ENCODE results near the gene DOCK7. TPM values are rescaled to one million over a fixed set of nuclear protein-coding genes. Genes with fewer than 3 reads are reported as not detected.
"Not testable (repeated sequence)": the region's sequence is repeated elsewhere in the genome, so short reads cannot be mapped to it uniquely, and the experiment has no call there.

Gene DOCK7, protein sequence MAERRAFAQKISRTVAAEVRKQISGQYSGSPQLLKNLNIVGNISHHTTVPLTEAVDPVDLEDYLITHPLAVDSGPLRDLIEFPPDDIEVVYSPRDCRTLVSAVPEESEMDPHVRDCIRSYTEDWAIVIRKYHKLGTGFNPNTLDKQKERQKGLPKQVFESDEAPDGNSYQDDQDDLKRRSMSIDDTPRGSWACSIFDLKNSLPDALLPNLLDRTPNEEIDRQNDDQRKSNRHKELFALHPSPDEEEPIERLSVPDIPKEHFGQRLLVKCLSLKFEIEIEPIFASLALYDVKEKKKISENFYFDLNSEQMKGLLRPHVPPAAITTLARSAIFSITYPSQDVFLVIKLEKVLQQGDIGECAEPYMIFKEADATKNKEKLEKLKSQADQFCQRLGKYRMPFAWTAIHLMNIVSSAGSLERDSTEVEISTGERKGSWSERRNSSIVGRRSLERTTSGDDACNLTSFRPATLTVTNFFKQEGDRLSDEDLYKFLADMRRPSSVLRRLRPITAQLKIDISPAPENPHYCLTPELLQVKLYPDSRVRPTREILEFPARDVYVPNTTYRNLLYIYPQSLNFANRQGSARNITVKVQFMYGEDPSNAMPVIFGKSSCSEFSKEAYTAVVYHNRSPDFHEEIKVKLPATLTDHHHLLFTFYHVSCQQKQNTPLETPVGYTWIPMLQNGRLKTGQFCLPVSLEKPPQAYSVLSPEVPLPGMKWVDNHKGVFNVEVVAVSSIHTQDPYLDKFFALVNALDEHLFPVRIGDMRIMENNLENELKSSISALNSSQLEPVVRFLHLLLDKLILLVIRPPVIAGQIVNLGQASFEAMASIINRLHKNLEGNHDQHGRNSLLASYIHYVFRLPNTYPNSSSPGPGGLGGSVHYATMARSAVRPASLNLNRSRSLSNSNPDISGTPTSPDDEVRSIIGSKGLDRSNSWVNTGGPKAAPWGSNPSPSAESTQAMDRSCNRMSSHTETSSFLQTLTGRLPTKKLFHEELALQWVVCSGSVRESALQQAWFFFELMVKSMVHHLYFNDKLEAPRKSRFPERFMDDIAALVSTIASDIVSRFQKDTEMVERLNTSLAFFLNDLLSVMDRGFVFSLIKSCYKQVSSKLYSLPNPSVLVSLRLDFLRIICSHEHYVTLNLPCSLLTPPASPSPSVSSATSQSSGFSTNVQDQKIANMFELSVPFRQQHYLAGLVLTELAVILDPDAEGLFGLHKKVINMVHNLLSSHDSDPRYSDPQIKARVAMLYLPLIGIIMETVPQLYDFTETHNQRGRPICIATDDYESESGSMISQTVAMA (N-terminal part only)
- 33.6 and 36.9 TPM in 2 replicates for polyA plus RNA-seq (2014; cell fraction: cytosol; rRNA removed)
- polyA plus RNA-seq (2014; cell fraction: nucleus; rRNA removed), result 32.0 and 39.3 TPM in 2 replicates

DNA sequence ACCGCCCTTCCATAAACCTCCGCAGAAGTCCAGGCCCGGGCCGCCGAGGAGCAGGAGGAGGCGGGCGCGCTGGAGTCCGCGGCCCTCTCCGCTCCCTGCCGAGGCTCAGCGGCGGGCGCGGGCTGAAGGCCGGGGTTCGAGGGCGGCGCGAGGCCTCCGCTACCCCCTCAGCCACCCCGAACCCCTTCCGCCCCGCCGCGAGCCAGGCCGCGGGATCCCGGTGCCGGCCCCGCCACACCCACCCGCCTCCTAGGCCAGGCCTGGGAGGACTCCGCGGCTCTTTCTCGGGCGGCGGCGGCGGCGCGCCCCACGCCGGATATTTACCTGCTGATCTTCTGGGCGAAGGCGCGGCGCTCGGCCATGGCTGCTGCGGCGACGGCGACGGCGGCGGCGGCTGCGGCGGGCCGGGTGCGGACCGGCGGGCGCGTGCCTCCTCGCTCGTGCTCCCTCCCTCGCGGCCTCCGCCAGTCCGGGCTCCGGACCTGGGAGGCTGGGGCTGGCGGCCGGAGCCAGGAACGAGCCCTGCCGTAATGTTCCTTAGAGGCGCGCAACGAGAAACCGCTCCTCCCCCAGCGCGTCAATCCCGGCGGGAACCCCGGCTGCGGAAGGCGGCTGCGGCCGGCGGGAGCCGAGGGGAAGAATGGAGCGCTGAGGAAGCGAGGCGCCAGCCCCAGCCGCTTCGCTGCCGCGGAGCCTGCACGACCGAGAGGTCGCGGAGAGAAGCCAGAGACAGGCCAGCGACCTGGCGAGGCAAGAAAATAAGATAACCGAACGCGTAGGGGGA, at the start of gene DOCK7:
Gene DOCK7, minus strand, starts transcription at position 484 of the 784 bp plus-strand sequence. Its CDS starts 122 bp downstream, at position 362.
- peak; percentile 75 for DNase-seq (ENCODE audit: low spot score)

DNA sequence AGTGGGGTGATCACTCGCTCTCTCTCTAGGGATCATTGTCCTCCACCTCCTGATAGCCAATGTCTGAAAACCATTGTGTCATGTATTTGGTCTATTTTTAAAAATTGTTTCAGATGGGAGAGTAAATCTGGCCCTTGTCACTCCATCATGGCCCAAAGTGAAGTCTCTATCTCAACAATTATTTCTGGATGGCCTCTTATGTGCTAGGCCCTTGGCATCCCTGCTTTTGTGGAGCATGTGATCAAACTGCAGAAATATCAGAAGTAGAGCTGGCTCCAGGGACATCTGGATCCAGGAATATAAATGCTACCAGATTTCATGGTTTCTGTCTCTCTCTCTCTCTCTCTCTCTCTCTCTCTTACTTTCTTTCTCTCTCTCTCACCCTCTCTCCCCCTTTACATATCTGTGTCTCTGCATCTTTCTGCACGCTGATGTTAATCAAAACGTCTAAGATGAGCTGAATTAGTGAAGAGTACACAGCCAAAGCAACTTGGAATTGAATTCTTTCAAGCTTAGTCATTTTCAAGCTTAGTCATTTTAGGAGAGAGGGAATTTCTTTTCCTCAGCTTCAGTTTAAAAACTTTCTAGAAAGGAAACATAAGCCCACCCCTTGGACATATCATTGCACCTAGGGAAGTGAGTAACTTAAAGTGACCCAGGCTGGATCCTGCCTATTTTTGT, 47.4 kb upstream of the DOCK7 start:
- no peak for DNase-seq (ENCODE audit: low spot score)

DNA sequence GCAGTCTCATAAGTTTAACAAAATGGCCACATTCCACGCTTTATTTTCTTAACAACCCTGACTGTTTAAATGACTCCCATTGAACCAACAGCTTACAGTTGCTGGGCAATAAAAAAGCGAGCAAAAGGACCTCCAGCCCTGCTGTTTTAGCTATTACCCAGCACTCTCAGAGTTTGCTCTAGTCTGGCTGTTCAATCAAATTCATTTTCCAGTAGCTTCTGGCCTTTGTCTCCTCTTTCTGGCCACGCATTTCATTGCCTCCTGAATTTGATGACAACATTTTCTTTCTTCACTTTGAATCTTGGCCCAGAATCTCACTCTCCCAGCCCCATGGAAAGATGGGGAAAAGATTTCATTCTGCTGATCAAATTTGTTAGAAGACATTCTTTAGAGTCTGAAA, 44.1 kb upstream of the DOCK7 start:
- no peak for DNase-seq (ENCODE audit: low spot score)

DNA sequence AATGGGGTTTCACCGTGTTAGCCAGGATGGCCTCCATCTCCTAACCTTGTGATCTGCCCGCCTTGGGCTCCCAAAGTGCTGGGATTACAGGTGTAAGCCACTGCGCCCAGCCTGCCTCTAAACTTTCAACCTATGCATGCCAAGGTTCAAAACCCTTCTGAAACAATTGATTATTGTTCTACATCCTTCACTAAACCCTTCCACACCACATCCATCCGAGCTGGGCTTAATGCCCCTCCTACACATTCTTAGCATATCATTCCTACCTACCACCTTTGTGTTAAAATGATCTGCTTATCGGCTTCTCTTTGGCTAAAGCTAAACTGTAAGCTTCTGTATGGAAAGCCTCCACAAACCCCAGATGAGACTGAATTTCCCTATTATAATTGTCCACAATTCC, 40.8 kb upstream of the DOCK7 start:
- DNase-seq (ENCODE audit: low spot score), result no peak

DNA sequence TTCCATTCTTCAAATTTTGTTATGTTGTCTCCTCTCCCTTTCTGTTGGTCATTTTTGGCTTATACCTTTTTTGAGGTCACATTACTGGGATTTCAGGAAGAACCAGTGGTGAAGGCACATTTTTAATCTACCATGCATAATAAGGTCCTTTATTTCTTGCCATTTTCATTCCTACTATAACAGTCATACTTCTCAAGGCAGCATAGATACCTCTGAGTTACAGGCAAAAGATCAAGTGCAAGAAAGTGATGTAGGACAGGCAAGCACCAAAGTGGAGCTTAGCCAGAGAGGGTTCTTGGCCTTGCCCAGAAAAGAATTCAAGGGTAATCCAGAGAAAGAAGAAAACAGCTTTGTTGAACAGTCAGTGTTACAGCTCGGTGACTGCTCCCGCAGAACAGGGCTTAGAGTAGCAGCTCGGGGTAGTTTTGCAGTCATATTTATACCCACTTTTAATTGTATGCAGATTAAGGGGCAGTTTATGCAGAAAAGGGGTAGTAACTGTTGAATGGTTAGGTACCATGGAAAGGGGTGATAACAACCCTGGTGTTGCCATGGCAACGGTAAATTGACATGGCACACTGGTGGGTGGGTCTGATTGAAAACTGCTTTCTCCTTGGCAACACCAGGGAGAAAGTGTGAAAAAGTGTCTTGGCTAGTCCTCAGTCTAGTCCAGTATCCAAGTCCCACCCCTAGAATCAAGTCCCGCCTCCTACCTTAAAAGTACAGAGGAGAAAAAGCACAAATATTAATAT, 39.6 kb upstream of the DOCK7 start:
- DNase-seq (ENCODE audit: low spot score), result no peak

DNA sequence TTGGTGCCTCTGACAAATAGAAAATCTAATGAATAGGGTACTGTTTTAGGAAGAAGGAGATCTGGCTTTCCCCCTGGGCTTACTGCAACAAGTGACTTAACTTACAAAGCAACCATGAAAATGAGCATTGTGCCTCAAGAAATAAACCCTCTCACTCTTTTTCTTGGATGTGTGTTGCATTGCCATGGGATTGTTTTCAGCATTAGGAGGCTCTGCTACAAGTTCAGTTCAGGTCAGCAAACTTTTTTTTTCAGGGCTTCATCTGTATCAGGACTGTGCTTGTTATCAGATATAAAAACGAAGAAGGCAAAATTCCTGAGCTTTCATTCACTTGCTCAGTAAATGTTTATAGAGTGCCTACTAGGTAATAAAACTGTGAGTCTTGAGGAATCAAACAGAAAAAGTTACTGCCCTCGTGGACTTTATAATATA, 37.8 kb upstream of the DOCK7 start:
- DNase-seq (ENCODE audit: low spot score), result no peak

DNA sequence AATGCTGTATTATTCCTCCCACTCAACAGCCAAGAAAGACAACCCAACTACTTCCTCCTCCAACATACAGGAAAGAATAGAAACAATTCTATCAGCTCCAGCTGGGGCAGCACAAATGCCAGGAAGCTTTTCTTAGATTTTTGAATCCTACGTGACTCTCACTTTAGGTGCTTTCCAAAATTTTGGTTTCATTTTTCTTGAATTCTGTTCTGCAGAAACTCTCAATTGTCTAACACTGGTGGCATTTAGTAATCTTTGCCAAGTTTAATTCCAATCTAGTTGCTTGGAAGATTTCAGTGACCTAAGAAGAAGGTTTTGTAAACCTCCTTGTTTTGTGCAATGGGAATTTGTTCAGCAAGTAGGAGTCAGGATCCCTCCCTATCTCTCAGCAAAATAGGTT, 37.1 kb upstream of the DOCK7 start:
- DNase-seq (ENCODE audit: low spot score), result no peak

DNA sequence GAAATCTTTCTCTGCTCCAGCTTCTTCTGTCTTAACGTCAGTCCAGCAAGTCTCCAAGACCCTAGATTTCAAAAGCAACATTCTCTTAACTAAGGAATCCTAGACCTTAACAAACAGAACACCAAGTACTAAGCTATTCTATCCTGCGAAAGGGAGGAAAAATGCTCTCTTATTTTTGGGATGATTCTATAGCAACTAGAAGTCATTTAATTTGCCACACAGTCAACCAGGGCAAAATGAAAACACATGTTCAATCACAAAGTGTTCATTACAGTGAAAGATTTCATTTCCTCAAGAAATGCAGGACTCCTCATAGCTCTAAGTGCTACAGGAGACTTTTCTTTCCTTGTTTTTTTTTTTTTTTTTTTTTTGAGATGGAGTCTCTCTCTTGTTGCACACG, 36.2 kb upstream of the DOCK7 start:
- DNase-seq (ENCODE audit: low spot score), result no peak

DNA sequence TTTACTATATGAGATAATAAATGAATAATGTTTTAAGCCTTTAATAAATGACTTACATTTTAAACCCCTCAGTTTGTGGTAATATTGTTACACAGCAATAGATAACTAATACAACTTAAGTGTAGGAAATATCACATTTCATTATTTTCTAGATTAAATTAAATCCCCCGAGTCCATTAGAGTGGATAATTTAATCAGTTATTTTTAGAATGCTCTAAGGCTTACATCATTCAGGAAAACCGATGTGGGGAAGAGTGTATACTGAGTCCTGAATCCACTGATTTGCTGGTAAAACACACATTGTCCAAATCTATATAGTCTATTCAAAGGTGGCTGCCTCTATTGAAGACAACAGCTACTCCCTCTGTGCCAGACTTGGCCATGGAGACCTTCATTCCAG, 35.7 kb upstream of the DOCK7 start:
- DNase-seq (ENCODE audit: low spot score), result no peak

DNA sequence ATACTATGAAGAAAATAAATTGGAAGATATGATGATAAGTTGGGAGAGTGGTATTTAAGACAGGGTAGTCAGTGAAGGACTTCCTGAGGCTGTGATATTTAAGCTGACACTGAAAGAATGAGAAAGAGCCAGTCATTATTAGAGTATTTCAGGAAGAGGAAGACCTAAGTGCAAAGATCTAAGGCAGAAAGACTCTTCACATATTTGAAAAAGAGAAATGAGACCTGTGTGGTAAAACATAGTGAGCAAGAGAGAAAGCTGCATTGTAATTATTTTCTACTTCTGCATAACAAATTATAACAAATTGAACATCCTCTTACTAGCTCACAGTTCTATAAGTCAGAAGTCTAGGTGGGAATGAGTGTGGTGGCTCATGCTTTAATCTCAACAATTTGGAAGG, 34.6 kb upstream of the DOCK7 start:
- DNase-seq (ENCODE audit: low spot score), result no peak

DNA sequence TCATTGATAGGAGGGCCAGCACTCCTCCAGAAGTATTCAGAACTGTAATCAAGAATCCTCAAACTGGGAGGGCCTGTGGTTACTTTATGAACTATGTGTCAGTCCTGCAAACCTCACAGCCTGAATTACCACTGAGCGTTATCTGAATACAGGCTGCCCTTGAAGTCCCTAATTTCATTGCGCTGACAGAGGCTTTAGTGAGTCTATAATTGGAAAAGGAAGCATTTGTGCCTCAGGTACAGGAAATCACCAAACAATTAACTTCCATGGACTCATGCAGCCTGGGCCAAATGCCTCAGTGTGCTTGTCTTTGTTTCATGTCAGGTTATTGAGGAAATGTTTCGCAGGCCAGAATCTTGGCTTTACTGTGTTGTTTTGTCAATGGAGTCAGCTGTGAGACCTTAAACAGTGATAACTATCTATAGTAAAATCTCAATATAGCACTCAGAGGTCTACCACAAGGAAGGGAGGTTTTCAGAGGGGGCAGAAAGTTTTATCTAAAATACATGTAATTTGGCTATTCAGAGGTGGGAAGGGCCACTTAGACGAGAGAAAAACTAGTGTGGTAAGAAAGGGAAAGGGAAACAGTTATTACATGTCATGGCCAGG, 32.9 kb upstream of the DOCK7 start:
- DNase-seq (ENCODE audit: low spot score), result peak; percentile 11

DNA sequence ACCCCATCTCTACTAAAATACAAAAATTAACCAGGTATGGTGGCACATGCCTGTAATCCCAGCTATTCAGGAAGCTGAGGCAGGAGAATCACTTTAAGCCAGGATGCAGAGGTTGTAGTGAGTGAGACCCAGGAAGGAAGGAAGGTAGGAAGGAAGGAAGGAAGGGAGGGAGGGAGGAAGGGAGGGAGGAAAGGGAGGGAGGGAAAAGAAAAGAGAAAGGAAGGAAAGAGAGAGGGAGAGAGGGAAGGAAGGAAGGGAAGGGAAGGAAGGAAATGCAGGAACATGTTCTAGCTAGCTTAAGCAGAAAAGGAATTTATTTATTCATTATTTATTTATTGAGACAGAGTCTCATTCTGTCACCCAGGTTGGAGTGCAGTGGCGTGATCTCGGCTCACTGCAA, 30.2 kb upstream of the DOCK7 start:
- not testable (repeated sequence) for DNase-seq (ENCODE audit: low spot score)

DNA sequence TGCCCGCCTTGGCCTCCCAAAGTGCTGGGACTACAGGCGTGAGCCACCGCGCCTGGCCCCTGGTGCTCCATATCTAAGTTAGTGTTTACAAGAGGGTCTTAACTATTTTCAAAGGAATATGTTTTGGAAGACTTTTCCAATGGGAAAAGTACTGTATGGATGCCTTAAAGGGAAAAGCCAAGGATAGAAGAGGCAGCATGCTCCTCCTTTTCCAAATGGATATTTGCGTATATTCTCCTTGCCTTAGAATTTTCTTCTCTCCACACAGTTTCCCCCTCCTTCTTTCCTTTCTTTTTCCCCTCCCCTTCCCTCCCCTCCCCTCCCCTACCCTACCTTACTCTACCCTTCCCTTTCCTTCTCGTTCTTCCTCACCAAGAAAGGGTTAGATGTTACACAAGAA, 29.3 kb upstream of the DOCK7 start:
- DNase-seq (ENCODE audit: low spot score), result no peak

DNA sequence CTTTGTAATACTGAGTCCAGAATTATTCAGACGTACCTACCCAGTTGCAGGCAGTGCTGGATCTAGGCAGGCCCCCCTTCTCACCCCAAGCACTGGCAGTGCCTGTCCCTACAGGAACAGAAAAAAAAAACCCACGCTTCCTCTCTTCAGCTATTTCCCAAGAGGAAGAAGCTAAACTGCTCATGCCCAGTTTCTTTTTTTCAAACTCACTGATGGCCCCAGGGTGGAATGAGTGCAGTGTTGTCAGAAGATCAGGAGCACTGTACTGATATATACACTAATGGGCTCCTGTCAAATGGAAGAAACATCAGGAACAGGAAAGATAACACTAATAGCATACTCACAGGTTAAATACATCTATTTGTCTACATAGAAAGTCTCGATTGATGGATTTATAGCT, 28.2 kb upstream of the DOCK7 start:
- no peak for DNase-seq (ENCODE audit: low spot score)

DNA sequence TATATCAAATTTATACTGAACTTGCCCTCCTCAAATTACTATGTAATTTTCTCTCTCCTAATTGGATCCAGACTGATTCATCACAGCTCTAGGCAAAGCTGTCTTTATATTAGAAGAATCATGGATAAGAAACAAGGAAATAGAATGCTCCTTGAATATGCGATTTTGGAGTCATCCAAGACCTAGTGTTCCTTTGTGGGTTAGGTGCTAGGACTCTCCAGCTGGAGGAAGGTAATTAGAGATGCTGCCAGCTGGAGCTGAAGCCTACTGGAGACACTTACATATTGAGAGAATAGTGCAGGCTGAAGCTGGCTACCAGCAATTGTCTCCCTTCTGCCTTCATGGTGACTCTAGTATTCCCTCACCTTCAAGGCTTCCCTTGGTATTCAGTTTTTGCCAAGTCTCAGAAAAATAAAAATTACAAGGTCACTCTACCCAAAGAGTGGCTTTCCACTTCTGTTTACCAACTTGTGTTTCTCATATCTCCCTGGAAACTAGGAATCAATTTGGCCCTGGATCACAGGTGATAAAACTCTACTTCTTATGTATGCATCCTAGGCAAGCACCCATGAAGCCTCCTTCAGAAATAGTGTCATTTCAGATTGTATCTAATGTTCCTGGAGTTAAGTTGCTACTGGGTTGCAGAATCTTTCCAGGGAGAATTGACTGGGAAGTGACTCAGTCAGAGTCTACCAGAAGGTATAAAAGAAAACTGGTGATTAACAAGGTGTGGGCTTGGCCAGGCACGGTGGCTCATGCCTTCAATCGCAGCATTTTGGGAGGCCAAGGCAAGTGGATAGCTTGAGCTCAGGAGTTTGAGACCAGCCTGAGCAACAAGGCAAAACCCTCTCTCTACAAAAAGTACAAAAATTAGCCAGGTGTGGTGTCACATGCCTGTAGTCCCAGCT, 24.4 kb upstream of the DOCK7 start:
- DNase-seq (ENCODE audit: low spot score), result no peak

DNA sequence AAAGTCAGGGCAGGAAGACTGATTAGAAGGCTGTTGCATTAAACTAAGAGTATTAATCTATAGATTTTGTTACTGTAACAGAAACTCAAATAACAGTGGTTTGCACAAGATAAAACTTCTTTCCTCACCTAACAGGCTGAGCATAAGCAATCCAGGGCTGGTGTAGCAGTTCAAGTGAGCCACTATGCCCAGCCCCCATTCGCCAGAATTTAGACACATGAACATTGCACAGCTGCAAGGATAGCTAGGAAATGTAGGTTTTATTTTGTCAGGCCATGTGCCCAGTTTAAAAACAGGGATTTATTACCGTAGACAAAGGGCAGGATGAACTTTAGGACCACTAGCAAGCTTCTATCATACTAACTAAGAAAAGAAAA, 19.5 kb upstream of the DOCK7 start:
- no peak for DNase-seq (ENCODE audit: low spot score)

DNA sequence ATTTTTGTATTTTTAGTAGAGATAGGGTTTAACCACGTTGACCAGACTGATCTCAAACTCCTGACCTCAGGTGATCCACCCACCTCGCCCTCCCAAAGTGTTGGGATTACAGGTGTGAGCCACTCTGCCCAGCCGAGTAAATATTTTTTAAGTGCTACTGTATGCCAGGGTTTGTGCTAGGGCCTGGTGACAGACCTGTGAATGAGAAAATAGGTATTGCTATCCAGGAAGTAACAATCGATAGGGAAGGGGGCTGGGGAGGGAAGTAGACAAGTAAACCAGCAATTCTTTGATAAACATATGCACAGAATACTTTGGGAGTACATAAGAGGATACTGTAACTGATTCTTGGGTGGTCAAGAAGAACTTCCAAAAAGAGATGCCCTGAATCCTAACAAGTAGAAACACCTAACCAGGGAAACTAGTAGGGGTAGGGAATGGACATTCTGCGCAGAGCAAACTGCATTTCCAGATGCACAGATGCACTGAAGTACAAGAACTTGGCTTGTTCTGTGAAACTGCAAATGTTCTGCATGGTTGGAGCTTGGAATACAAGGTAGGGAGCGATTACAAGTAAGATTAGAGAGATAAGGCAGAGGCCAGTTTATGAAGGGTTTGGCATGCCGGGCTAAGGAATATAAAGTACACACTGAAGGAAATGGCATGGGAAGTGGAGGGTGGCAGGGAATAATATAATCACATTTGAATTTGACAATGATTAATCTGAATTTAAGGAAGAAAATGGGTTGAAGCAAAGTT, 19.0 kb upstream of the DOCK7 start:
- DNase-seq (ENCODE audit: low spot score), result no peak
